Measurements from ENCODE around the gene CHMP3.

DNA sequence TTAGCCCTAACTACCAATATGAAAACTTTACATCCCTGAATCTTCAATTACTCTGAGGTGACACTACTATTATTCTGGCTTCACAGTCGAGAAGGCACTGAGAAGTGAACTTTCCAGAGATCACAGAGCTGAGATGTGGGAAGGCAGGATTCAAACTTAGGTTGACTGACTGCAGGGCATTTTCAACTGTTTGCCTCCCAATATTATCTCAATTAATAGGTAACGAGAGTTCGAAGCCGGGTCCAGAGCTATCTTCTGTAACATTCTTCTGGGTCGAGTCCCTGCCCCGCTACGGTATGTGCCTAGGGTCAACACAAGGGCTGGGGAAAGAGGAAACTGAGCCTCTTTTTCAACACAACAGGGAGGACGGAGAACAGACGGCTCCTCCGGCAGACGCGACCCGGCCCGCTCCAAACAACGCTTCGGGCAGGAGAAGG is 740 bp downstream of the CHMP3 start:
- no peak for TF ChIP-seq POLR2A (IDR thresholded peaks at IDR 0.05)
- TF ChIP-seq, protein P1, sequence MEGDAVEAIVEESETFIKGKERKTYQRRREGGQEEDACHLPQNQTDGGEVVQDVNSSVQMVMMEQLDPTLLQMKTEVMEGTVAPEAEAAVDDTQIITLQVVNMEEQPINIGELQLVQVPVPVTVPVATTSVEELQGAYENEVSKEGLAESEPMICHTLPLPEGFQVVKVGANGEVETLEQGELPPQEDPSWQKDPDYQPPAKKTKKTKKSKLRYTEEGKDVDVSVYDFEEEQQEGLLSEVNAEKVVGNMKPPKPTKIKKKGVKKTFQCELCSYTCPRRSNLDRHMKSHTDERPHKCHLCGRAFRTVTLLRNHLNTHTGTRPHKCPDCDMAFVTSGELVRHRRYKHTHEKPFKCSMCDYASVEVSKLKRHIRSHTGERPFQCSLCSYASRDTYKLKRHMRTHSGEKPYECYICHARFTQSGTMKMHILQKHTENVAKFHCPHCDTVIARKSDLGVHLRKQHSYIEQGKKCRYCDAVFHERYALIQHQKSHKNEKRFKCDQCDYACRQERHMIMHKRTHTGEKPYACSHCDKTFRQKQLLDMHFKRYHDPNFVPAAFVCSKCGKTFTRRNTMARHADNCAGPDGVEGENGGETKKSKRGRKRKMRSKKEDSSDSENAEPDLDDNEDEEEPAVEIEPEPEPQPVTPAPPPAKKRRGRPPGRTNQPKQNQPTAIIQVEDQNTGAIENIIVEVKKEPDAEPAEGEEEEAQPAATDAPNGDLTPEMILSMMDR (IDR thresholded peaks at IDR 0.05), result peak in 1 of 5 experiments; percentile 35
- TF ChIP-seq EP300 (IDR thresholded peaks at IDR 0.05), result no peak
